MCF 10A (cell line): ENCODE measurements around the gene FGFR2. TPM values are rescaled to one million over a fixed set of nuclear protein-coding genes. Genes with fewer than 3 reads are reported as not detected.

Experiments
- BruUV-seq: library from RNA; stranded (reverse); fragments of 400-500 nt; replicated peaks from 2 replicates; lab custom pipeline; 2021; lab: Mats Ljungman, UMichigan
- CTCF ChIA-PET: fragments of 300-600 bp; sonication (Branson Sonifier 250); formaldehyde crosslinking; extraction: SDS; loops from one replicate; lab custom pipeline; 2021; ENCODE audit warnings: antibody characterized with exemption, inconsistent platforms; lab: Yijun Ruan, JAX
- POLR2A ChIA-PET: fragments of 300-600, 350-650 bp; sonication (Branson Sonifier 250); formaldehyde crosslinking; extraction: SDS; loops from one replicate; lab custom pipeline; 2020; ENCODE audit warnings: antibody characterized with exemption, inconsistent platforms; lab: Yijun Ruan, JAX
- DNase-seq: peaks from one replicate; pipeline ENCODE4 v3.0.0-alpha.2; 2018; ENCODE audit not compliant: unreplicated experiment
- H3K27ac Mint-ChIP-seq: one replicate; pipeline ENCODE4 v1.8.0; 2022; ENCODE audit warnings: mild to moderate bottlenecking, low read depth, mixed read lengths; ENCODE audit not compliant: unreplicated experiment
- H3K27me3 Mint-ChIP-seq: one replicate; pipeline ENCODE4 v1.8.0; 2022; ENCODE audit warnings: mixed read lengths; ENCODE audit not compliant: insufficient read depth, unreplicated experiment
- H3K36me3 Mint-ChIP-seq: one replicate; pipeline ENCODE4 v1.8.0; 2022; ENCODE audit warnings: mild to moderate bottlenecking, moderate library complexity, mixed read lengths; ENCODE audit not compliant: insufficient read depth, unreplicated experiment
- H3K4me1 Mint-ChIP-seq: one replicate; pipeline ENCODE4 v1.8.0; 2022; ENCODE audit warnings: mixed read lengths; ENCODE audit not compliant: insufficient read depth, unreplicated experiment
- H3K4me3 Mint-ChIP-seq: one replicate; pipeline ENCODE4 v1.8.0; 2022; ENCODE audit warnings: mild to moderate bottlenecking, moderate library complexity, mixed read lengths; ENCODE audit not compliant: unreplicated experiment
- H3K9me3 Mint-ChIP-seq: one replicate; pipeline ENCODE4 v1.8.0; 2022; ENCODE audit warnings: mixed read lengths; ENCODE audit not compliant: unreplicated experiment
- CTCF ChIP-seq: fragments of 200-600 bp; IDR thresholded peaks from one replicate; pipeline ENCODE4 v1.8.0; 2022; ENCODE audit warnings: antibody characterized with exemption, mild to moderate bottlenecking; ENCODE audit not compliant: unreplicated experiment
- intact Hi-C: fragments of 100-400 bp; cut with micrococcal nuclease; formaldehyde crosslinking; loops from 2 replicates; pipeline ENCODE4 v1.14.1; 2022
- total RNA-seq: library from RNA; stranded (reverse); gene quantifications from 2 replicates; pipeline ENCODE4 v1.2.3, GENCODE V29; 2022

FGFR2 gene
- total RNA-seq, 1 experiment from 2014 or later = 2.7 TPM

- no peaks in the 10 kb centered on the region for H3K27me3 Mint-ChIP-seq
- ChIA-PET CTCF (interaction anchor here (0.7 kb wide), 1 partner anchor 174 kb away, joined by 3 read pairs; no protein-coding TSS in a partner anchor), POLR2A (interaction anchor here (0.7 kb wide), 2 partner anchors 703 to 1062 kb away, joined by 3 to 4 read pairs; no protein-coding TSS in a partner anchor)
- no peak for DNase-seq
- BruUV-seq = no TSS peak
- intact Hi-C loops = loop anchor here (5.0 kb wide), 2 partner anchors 283 to 508 kb away; no protein-coding TSS in a partner anchor
- no peaks in the 10 kb centered on the region for H3K36me3 Mint-ChIP-seq
- no peak overlapping the region for H3K27ac Mint-ChIP-seq
- no peak for TF ChIP-seq CTCF
- no peaks in the 10 kb centered on the region for H3K9me3 Mint-ChIP-seq
- H3K4me3 Mint-ChIP-seq = no peak overlapping the region
- H3K4me1 Mint-ChIP-seq = peaks cover 5% of the 10 kb centered on the region
Observed at GRCh38 chr10:121595351-121595805, 2.9 kb downstream of the FGFR2 start.

GRCh38 chr10:121594623-121595350, 3.5 kb downstream of the FGFR2 start:
- Mint-ChIP-seq H3K4me3 (no peak overlapping the region), H3K9me3 (no peaks in the 10 kb centered on the region), H3K27me3 (no peaks in the 10 kb centered on the region), H3K27ac (no peak overlapping the region), H3K4me1 (peaks cover 5% of the 10 kb centered on the region), H3K36me3 (no peaks in the 10 kb centered on the region)
- no peak for TF ChIP-seq CTCF
- ChIA-PET POLR2A (interaction anchor here (0.7 kb wide), 2 partner anchors 703 to 1062 kb away, joined by 3 to 4 read pairs; no protein-coding TSS in a partner anchor), CTCF (no interaction called here)
- intact Hi-C loops = loop anchor here (5.0 kb wide), 2 partner anchors 282 to 507 kb away; no protein-coding TSS in a partner anchor
- DNase-seq = no peak
- no TSS peak for BruUV-seq

GRCh38 chr10:121594076-121594475, 4.2 kb downstream of the FGFR2 start:
- H3K27ac Mint-ChIP-seq = no peak overlapping the region
- DNase-seq = no peak
- peaks cover 5% of the 10 kb centered on the region for H3K4me1 Mint-ChIP-seq
- TF ChIP-seq CTCF = no peak
- ChIA-PET CTCF (no interaction called here), POLR2A (interaction anchor here (0.5 to 0.6 kb wide), 3 partner anchors 15 to 185 kb away, joined by 3 to 4 read pairs (median 3); no protein-coding TSS in a partner anchor)
- intact Hi-C loops = no loop called here
- no peaks in the 10 kb centered on the region for H3K27me3 Mint-ChIP-seq
- BruUV-seq = no TSS peak
- no peak overlapping the region for H3K4me3 Mint-ChIP-seq
- H3K36me3 Mint-ChIP-seq = no peaks in the 10 kb centered on the region
- no peaks in the 10 kb centered on the region for H3K9me3 Mint-ChIP-seq

DNA sequence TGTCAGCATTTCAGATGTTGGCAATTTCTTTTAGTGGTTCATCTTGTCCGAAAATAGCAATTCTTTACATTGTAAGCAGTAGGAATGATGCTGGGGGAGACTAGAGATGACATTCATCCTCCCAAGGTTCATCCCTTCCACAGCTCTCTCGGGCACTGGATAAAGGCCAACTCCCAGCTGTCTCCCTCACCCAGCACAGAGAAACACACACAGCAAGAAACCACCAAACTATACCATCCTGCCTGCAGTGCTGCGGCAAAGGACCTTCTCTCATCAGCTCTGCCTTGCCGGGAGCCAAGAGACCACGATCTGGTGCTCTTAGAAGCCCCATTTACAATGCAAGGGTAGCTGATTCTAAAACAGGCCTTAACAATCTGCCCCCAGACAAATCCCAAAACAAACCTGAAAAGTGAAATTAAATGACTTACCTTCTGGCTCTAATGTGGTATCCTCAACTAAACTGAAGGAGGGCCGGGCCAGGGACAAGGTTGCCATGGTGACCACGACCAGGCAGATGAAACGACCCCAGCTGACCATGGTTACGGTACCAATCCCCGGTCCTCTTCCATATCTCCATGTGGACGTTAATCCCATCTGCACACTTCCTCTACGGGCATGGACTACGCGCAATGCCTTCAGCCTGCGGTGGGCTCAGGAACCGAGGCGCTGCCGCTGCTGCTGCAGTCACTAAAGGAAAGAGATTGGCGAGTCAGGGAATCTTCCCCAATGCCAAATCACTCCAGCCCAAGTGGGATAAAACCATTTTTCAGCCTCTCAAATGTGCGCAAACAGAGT, 4.8 kb downstream of the FGFR2 start:
- TF ChIP-seq CTCF = no peak
- intact Hi-C loops = no loop called here
- Mint-ChIP-seq H3K27ac (no peak overlapping the region), H3K9me3 (no peaks in the 10 kb centered on the region), H3K4me1 (peaks cover 5% of the 10 kb centered on the region), H3K4me3 (no peak overlapping the region), H3K27me3 (no peaks in the 10 kb centered on the region), H3K36me3 (no peaks in the 10 kb centered on the region)
- no TSS peak for BruUV-seq
- CTCF ChIA-PET = no interaction called here
- DNase-seq = no peak
- POLR2A ChIA-PET = interaction anchor here (0.5 to 0.6 kb wide), 3 partner anchors 16 to 185 kb away, joined by 3 to 4 read pairs (median 3); no protein-coding TSS in a partner anchor
